ENCODE results near the gene CD96. TPM values are rescaled to one million over a fixed set of nuclear protein-coding genes. Genes with fewer than 3 reads are reported as not detected.

The CD96 gene
- total RNA-seq, 1 experiment from 2014 or later: 0.59 TPM

DNA sequence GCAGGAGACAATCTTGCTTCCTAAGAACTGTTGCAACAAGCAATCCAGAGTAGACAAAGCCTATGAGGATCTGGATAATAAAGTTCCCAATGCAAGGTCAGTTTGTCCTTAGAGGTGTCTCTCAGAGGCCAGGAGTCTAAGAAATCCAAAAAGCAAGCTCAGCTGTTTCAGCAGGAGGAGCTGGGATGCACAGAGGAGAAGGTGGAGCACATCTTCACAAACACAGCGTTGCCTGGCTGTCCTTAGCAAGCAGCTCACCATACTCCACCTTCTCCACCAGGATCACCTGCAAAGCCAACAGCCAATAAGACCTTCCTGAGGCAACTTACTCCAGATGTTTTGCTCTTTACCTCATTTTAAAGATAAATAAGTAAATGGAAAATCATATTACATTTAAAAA is 52.8 kb downstream of the CD96 start:
- no peak overlapping the region for H3K4me3 ChIP-seq (ENCODE audit: low read depth, low read length)
- no TSS peak for BruUV-seq (replicated peaks)
- ChIA-PET POLR2A (no interaction called here), CTCF (no interaction called here)
- intact Hi-C loops (cut with micrococcal nuclease; ENCODE audit: unreplicated experiment): no loop called here
- no peaks in the 10 kb centered on the region for H3K9me3 ChIP-seq
- H3K4me1 Mint-ChIP-seq (ENCODE audit: low read depth, unreplicated experiment): peaks cover 11% of the 10 kb centered on the region
- no peaks in the 10 kb centered on the region for H3K9me3 Mint-ChIP-seq (ENCODE audit: unreplicated experiment)
- H3K36me3 ChIP-seq (ENCODE audit: control insufficient read depth, insufficient read depth, low read length): no peaks in the 10 kb centered on the region
- no peaks in the 10 kb centered on the region for H3K27me3 ChIP-seq (replicated peaks; ENCODE audit: control insufficient read depth, insufficient read depth, low read length)
- H3K27ac Mint-ChIP-seq (ENCODE audit: unreplicated experiment): no peak overlapping the region
- no peak for TF ChIP-seq CTCF (IDR thresholded peaks at IDR 0.05; ENCODE audit: insufficient read depth in 1 of 2, low read depth in 1 of 2, low read length in 1 of 2, severe bottlenecking in 1 of 2, unreplicated experiment in 1 of 2)
- no peak overlapping the region for H3K4me3 Mint-ChIP-seq (ENCODE audit: unreplicated experiment)
- H3K27me3 Mint-ChIP-seq (ENCODE audit: insufficient read depth, unreplicated experiment): peaks cover 3% of the 10 kb centered on the region
- 0 out of 2 replicates have a peak, but pooled peaks cover 6% of the 10 kb centered on the region for H3K4me1 ChIP-seq
- no peak for DNase-seq
- no peaks in the 10 kb centered on the region for H3K36me3 Mint-ChIP-seq (ENCODE audit: insufficient read depth, unreplicated experiment)

DNA sequence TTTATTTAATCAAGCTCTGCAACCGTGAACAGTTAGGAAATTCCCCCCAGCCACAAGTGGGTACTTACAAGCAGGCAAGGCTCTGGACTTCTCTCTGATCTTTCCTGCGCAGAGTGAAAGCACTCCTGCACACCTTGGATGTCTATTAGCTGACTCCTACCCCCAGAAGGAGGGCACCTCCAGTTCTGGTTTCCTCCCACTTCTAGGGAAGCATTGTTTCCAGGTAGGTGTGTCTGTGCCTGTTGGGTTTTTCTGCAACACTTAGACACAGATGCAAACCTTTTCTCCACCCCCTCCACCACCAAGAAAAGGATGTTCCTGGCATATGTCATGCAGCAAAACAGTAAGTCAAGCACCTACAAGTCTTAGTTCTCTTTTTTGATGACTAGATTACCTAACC is 53.2 kb downstream of the CD96 start, which contains the start of gene ZBED2:
Gene ZBED2, minus strand, starts transcription at position 115 of the 400 bp plus-strand sequence. CDS start 1,145 bp downstream, outside the sequence.
- Histone ChIP-seq H3K9me3 (no peaks in the 10 kb centered on the region), H3K4me3 (ENCODE audit: low read depth, low read length) (no peak within 1 kb of the TSS), H3K27me3 (replicated peaks; ENCODE audit: control insufficient read depth, insufficient read depth, low read length) (no peaks in the 10 kb centered on the region), H3K4me1 (0 out of 2 replicates have a peak, but pooled peaks cover 3% of the 10 kb centered on the region), H3K36me3 (ENCODE audit: control insufficient read depth, insufficient read depth, low read length) (no peaks in the 10 kb centered on the region)
- CTCF ChIA-PET: no interaction called here
- intact Hi-C loops (cut with micrococcal nuclease; ENCODE audit: unreplicated experiment): no loop called here
- TF ChIP-seq CTCF (IDR thresholded peaks at IDR 0.05; ENCODE audit: insufficient read depth in 1 of 2, low read depth in 1 of 2, low read length in 1 of 2, severe bottlenecking in 1 of 2, unreplicated experiment in 1 of 2): no peak
- Mint-ChIP-seq H3K27me3 (ENCODE audit: insufficient read depth, unreplicated experiment) (peaks cover 3% of the 10 kb centered on the region), H3K27ac (ENCODE audit: unreplicated experiment) (no peak within 1 kb of the TSS), H3K36me3 (ENCODE audit: insufficient read depth, unreplicated experiment) (no peaks in the 10 kb centered on the region), H3K4me1 (ENCODE audit: low read depth, unreplicated experiment) (peaks cover 11% of the 10 kb centered on the region), H3K9me3 (ENCODE audit: unreplicated experiment) (no peaks in the 10 kb centered on the region), H3K4me3 (ENCODE audit: unreplicated experiment) (no peak within 1 kb of the TSS)
- no TSS peak for BruUV-seq (replicated peaks)
- POLR2A ChIA-PET: no interaction called here
- no peak for DNase-seq

DNA sequence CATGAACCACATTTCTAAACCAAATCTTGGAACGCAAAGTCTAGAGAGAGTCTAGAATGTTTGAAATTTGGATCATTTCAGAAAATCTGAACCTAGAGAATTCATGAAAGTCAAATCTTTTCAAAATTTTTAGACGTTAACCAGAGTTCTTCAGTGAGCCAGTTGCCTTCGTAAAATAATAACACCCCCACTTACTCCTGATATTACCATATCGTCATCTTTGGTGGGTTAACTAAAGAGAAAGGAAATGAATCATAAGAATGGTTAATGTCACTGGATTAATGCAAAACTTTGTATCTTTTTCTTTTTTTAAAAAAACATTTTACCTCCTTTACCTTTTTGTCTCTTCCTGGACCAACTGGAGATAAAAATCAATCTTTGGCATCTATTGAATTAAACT is 54.3 kb downstream of the CD96 start:
- Histone ChIP-seq H3K36me3 (ENCODE audit: control insufficient read depth, insufficient read depth, low read length) (no peaks in the 10 kb centered on the region), H3K9me3 (no peaks in the 10 kb centered on the region), H3K4me1 (0 out of 2 replicates have a peak, but pooled peaks cover 3% of the 10 kb centered on the region), H3K27me3 (replicated peaks; ENCODE audit: control insufficient read depth, insufficient read depth, low read length) (no peaks in the 10 kb centered on the region), H3K4me3 (ENCODE audit: low read depth, low read length) (no peak overlapping the region)
- DNase-seq: no peak
- intact Hi-C loops (cut with micrococcal nuclease; ENCODE audit: unreplicated experiment): no loop called here
- no peak overlapping the region for H3K27ac Mint-ChIP-seq (ENCODE audit: unreplicated experiment)
- ChIA-PET POLR2A (no interaction called here), CTCF (no interaction called here)
- no peak for TF ChIP-seq CTCF (IDR thresholded peaks at IDR 0.05; ENCODE audit: insufficient read depth in 1 of 2, low read depth in 1 of 2, low read length in 1 of 2, severe bottlenecking in 1 of 2, unreplicated experiment in 1 of 2)
- no peaks in the 10 kb centered on the region for H3K9me3 Mint-ChIP-seq (ENCODE audit: unreplicated experiment)
- H3K4me1 Mint-ChIP-seq (ENCODE audit: low read depth, unreplicated experiment): peaks cover 11% of the 10 kb centered on the region
- no peaks in the 10 kb centered on the region for H3K36me3 Mint-ChIP-seq (ENCODE audit: insufficient read depth, unreplicated experiment)
- no TSS peak for BruUV-seq (replicated peaks)
- H3K4me3 Mint-ChIP-seq (ENCODE audit: unreplicated experiment): no peak overlapping the region
- H3K27me3 Mint-ChIP-seq (ENCODE audit: insufficient read depth, unreplicated experiment): peaks cover 8% of the 10 kb centered on the region
